Measurements from ENCODE around the gene CSMD2. TPM values are rescaled to one million over a fixed set of nuclear protein-coding genes. Genes with fewer than 3 reads are reported as not detected.

CSMD2 gene
- total and polyA plus RNA-seq, 2 of the 8 experiments (the other 6 are each of a cell fraction or from before 2014, with no cell fraction given): 7.0 to 14.7 TPM

- Histone ChIP-seq H3K79me2 (ENCODE audit: control insufficient read depth in 1 of 2, insufficient read depth in 2 of 2, low read length in 2 of 2) (no peaks in the 10 kb centered on the region), H4K8ac (ENCODE audit: extremely low read depth, insufficient read depth, low read length) (no peak overlapping the region), H3K79me1 (ENCODE audit: low read depth, low read length) (no peaks in the 10 kb centered on the region), H4K20me1 (replicated peaks in 1 of 2; ENCODE audit: control insufficient read depth in 1 of 2, insufficient read depth in 2 of 2, low read length in 2 of 2) (no peaks in the 10 kb centered on the region), H2AK5ac (ENCODE audit: low read depth, low read length) (no peak overlapping the region), H3K4me2 (ENCODE audit: insufficient read depth in 1 of 2, low read depth in 2 of 2, low read length in 2 of 2) (no peak overlapping the region), H3K14ac (ENCODE audit: insufficient read length) (no peak overlapping the region), H2BK15ac (ENCODE audit: low read length) (no peak overlapping the region), H3K4me1 (replicated peaks in 1 of 4; ENCODE audit: control insufficient read depth in 3 of 4, insufficient read depth in 4 of 4, low read length in 3 of 4) (peaks cover 0 to 13% (median 3%) of the 10 kb centered on the region in 4 experiments; a peak in 4 of 7 replicates), H3K36me3 (ENCODE audit: control insufficient read depth in 2 of 4, insufficient read depth in 4 of 4, low read length in 3 of 4) (peaks cover 0 to 4% (median 0%) of the 10 kb centered on the region in 4 experiments; a peak in 2 of 8 replicates), H2BK5ac (ENCODE audit: low read depth, low read length) (no peak overlapping the region), H3K4me3 (ENCODE audit: extremely low read depth in 1 of 4, insufficient read depth in 2 of 4, low read depth in 3 of 4, low read length in 4 of 4) (no peak overlapping the region), H3K23me2 (ENCODE audit: low read depth, low read length) (0 out of 2 replicates have a peak, but pooled peaks cover 1% of the 10 kb centered on the region), H3K9me3 (ENCODE audit: insufficient read depth in 2 of 2, low read depth in 1 of 2, low read length in 1 of 2) (no peaks in the 10 kb centered on the region), H2BK120ac (replicated peaks; ENCODE audit: low read depth, low read length) (no peak overlapping the region), H3K18ac (ENCODE audit: extremely low read depth, low read length) (no peak overlapping the region), H3K4ac (replicated peaks; ENCODE audit: insufficient read length, low read depth, low read length) (no peak overlapping the region), H2AFZ (ENCODE audit: low read length) (no peak overlapping the region), H4K5ac (ENCODE audit: insufficient read length, low read depth, low read length) (no peak overlapping the region), H4K91ac (replicated peaks; ENCODE audit: insufficient read length, low read length) (no peak overlapping the region), H3K27ac (ENCODE audit: low read depth, low read length) (no peak overlapping the region), H3K9ac (replicated peaks in 1 of 4; ENCODE audit: extremely low read depth in 1 of 4, low read depth in 3 of 4, low read length in 3 of 4) (no peak overlapping the region), H3K56ac (replicated peaks; ENCODE audit: insufficient read length, low read depth, low read length) (no peak overlapping the region), H3K23ac (ENCODE audit: insufficient read length) (no peak overlapping the region), H2BK12ac (ENCODE audit: low read depth, low read length) (no peak overlapping the region), H2BK20ac (ENCODE audit: low read length) (no peak overlapping the region), H3K27me3 (replicated peaks in 1 of 4; ENCODE audit: control insufficient read depth in 3 of 4, extremely low read depth in 1 of 4, insufficient read depth in 3 of 4, low read length in 3 of 4) (no peaks in the 10 kb centered on the region)
- no peak for FAIRE-seq
- TF ChIP-seq NRF1 (IDR thresholded peaks at IDR 0.05; ENCODE audit: low read depth, low read length): no peak
- no peak for TF ChIP-seq GABPA (IDR thresholded peaks at IDR 0.05; ENCODE audit: borderline replicate concordance, insufficient read depth, low read length)
- no peak for TF ChIP-seq JUN (IDR thresholded peaks at IDR 0.05; ENCODE audit: low read depth, low read length)
- no peak for TF ChIP-seq RXRA (IDR thresholded peaks at IDR 0.05; ENCODE audit: insufficient read depth, low read depth, low read length)
- no peak for TF ChIP-seq POU5F1 (IDR thresholded peaks at IDR 0.05; ENCODE audit: low read depth, low read length)
- TF ChIP-seq GTF2F1 (IDR thresholded peaks at IDR 0.05; ENCODE audit: borderline replicate concordance, low read depth, low read length): no peak
- no peak for TF ChIP-seq NANOG (IDR thresholded peaks at IDR 0.05; ENCODE audit: insufficient read depth, low read depth, low read length, poor library complexity, severe bottlenecking)
- TF ChIP-seq RAD21 (IDR thresholded peaks at IDR 0.05 in 1 of 2, conservative IDR thresholded peaks at IDR 0.05 in 1 of 2; ENCODE audit: low read depth in 2 of 2, low read length in 2 of 2): no peak
- no peak for TF ChIP-seq JUND (IDR thresholded peaks at IDR 0.05; ENCODE audit: low read length)
- TF ChIP-seq SP4 (IDR thresholded peaks at IDR 0.05; ENCODE audit: low read length): no peak
- ChIA-PET POLR2A (ENCODE audit: partially characterized antibody) (interaction anchor here (1.2 kb wide), 1 partner anchor 10 kb away, joined by 3 read pairs; no protein-coding TSS in a partner anchor), CTCF (ENCODE audit: partially characterized antibody) (interaction anchor here (0.5 to 2.2 kb wide), 5 partner anchors 9 to 576 kb away, joined by 3 to 5 read pairs (median 3); no protein-coding TSS in a partner anchor)
- DNase-seq (ENCODE audit: low read depth in 1 of 2, low spot score in 2 of 2): no peak
- 88% methylated on average over 5 of the region's 5 CpGs; no CpG with 5 or more reads in 1 of the 2 experiments for WGBS, 2 experiments (ENCODE audit: extremely low coverage in 1 of 2, insufficient coverage in 1 of 2, insufficient read length in 1 of 2, insufficient replicate concordance in 2 of 2, low coverage in 1 of 2, low lambda C conversion rate in 2 of 2, missing lambda C conversion rate in 1 of 2)
These were observed 320.9 kb downstream of the CSMD2 start for GRCh38 chr1:33844166-33844565.
